CD4-positive, alpha-beta T cell treated with Interleukin-4 for 1 hour (primary cell): ENCODE results near the gene ATG10.
A peak's percentile ranks its signal among the peaks of the same experiment; 100 is the strongest.
"Not testable (repeated sequence)": the region's sequence is repeated elsewhere in the genome, so short reads cannot be mapped to it uniquely, and the experiment has no call there.

Source experiments
- DNase-seq, 2 donors: peaks; one replicate each; pipeline ENCODE4 v3.0.0-alpha.2; 2020 to 2022

The ATG10 gene

GRCh38 chr5:82244854-82245635, 273.2 kb downstream of the ATG10 start:
- DNase-seq, result no peak

- no peak for DNase-seq
These were observed 275.2 kb downstream of the ATG10 start for GRCh38 chr5:82246960-82247574.

DNA sequence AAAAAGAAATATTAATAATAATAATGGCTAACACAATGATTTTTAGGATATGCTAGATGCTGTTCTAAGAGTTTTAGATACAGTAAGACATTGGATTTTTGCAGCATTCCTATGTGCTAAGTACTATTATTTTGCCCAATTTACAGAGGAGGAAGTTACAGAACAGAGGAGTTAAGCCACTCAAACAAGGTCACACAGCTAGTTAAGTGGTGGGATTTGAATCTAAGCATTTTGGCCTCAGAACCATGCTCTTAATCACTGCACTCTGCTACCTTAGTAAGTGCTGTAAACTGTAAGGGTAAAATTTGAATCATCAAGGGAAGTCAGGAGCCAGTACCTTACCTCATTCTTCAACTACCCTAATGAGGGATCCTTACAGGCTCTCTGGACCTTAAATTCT, 280.9 kb downstream of the ATG10 start:
- DNase-seq, result no peak

DNA sequence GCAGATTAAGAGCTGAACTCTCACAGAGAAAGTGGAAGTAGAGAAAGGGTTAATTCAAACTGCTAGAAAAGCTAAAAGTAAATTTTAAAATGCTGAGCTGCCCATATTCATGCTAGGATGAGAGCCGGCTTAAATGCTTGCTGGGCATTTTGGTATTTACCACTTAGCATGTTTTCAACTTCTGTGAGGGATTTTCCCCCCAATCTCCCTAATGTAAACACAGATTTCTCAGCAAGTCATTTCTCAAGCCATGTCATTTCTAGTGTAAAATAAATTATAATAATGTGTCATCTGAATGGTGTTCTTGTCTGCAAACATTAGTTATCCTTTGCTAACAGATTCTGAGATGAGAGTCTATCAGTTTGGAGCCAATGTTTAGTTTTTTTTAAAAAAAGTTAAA, 284.0 kb downstream of the ATG10 start:
- no peak for DNase-seq

DNA sequence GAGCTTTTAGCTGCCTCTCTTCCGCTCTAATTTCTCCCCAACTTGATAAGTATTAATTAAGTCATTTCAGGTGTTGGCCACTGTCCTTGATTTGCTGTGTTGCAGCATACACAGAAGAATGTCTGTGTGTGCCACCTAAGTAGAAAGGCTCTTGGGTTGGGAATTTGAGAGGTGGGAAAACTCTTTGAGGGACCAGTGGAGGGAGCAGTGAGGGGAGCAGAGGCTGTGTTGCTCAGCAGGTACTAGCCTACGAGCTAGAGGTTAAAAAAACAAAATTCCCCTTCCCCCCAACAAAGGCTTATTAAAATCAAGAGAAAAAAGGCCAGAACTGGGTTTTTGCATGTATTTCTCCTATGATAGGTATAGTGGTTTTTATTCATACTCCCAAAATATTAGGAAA, 285.4 kb downstream of the ATG10 start:
- no peak for DNase-seq

DNA sequence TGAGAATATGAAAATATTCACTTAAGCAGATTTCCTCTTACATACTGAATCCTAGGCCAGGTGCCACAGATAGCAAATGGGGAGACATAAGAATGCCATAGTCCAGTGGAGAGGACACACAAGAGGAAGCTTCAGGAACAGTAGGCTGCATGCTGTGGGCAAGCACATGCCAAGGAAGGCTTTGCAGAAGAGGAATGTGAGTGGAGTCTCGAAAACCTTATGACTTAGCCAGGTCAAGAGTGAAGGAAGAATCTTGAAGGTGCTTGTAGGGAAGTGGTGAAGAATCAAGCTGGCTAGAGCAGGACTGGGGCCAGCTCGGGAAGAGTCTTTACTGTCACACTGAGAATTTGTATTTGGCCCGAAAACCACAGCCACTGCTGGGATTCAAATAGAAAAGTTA, 285.9 kb downstream of the ATG10 start:
- DNase-seq, result no peak

DNA sequence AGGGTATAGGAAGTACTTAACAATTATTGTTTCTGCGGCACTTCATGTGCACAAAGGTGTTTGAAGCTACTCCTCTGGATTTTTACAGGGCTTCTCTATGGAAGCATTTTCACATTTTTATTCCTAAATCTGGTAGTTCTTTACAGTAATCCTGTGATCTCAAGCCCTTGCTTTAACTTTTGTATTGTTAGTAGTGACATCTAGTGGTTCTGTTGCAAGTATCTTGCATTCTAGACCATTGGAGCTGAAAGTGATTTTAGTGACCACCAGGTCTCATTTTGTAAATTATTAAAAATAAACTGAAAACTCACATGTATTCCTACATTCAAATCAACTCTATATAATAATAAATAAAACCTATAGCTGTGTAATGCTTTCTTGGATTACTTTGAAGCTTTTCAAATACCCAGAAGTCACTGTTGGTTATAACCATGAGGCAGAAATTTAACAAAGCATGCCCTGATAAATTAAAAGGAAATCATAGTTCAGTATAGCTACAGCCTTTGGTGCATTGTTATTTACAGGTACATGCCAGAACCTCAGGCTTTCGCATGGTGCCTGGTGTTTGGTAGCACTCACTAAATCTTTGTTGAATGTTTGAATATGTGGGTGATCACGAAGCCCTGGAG, 287.5 kb downstream of the ATG10 start:
- DNase-seq, result no peak

DNA sequence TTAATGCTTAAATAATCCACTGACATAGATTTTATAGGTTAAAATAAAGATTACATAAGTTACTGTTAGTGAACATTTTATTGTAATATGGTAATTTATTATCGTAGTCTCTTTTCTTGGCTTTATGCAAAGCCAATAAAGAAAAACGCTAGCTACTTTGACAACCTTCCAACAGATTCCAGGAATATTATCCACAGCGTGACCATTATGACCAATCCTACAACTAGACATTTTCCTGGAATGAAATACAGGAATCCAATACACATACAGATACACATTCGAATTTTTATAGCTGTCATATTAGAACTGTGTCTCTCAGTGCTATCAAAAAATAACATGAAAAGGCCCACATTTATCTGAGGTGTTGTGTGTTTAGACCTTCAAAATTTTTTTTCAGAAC, 293.2 kb downstream of the ATG10 start:
- no peak for DNase-seq

DNA sequence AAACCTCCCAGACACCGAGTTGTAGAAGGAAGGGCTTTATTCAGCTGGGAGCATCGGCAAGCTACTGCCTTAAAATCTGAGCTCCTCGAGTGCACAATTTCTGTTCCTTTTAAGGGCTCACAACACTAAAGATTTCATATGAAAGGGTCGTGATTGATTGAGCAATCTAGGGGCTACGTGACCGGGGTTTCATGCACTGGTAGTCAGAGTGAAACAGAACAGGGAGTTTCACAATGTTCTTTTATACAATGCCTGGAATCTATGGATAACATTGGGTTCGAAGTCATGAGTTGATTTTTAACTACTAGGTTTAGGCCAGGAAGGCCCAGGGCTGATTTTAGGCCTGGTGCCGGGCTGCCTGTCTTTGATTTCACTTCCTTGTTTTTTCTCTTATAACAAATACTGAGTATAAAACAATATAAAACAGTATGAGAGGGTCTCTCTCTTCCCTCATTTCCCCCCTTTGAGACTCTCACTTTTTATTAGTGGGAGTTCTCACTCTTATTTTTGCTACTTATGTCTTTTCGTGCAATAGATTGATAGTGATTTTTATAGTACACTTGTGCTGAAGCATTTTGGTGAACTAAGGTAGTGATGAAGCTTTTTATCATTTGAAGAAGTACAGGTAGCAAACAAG, 295.6 kb downstream of the ATG10 start:
- DNase-seq, result not testable (repeated sequence)

DNA sequence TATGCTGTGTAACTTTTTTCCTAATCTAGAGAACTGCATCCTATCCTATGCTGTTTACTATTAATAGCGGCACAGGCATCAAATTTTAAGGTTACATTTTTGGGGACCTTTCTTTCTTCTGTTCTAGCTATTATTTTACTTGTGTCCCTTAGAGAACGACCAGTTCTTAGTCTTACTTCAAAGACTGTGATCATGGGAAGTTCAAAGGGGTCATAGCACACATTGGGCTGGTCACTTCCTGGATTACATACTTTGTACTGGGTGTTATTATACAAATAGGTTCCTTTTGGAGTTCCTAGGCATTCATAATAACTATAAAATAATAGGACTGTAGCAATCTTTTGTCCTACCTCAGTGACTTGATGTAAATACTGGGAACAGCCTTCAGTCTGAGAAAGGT, 297.5 kb downstream of the ATG10 start:
- DNase-seq, result not testable (repeated sequence)

DNA sequence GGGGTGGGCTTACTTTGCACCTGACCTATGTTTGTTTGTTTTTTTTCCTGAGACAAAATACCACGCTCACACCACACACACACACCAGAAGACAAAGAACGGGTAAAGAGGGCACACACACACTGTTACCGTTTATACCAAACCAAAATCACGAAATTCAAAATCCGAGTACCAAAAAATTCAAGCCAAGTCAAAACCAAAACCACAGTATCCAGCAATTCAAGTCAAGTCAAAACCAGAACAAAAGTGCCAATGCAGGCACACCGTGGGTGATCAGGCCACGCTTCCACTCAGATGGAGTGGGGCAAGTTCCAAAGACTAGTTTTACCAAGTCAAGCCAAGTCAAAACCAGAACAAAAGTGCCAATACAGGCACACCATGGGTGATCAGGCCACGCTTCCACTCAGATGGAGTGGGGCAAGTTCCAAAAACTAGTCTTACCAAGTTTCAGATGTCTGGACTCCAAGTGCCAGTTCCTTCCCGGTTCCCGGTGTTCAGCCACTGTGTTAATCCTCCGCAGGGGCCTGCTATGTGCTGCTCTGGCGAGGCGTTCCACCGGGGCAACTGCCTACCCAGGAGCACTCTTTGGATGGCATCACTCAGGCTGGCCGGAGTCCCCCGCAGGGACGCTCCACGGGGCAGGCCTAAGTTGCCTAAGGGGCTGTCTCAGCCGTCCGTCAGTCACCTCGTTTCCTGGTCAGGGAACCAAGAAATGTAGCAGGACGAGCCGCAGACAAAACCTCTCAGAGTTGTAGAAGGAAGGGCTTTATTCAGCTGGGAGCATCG, 300.9 kb downstream of the ATG10 start:
- not testable (repeated sequence) for DNase-seq

- DNase-seq, result peak in 1 of 2 donors; percentile 20
These were observed 301.6 kb downstream of the ATG10 start for GRCh38 chr5:82273426-82273825.

DNA sequence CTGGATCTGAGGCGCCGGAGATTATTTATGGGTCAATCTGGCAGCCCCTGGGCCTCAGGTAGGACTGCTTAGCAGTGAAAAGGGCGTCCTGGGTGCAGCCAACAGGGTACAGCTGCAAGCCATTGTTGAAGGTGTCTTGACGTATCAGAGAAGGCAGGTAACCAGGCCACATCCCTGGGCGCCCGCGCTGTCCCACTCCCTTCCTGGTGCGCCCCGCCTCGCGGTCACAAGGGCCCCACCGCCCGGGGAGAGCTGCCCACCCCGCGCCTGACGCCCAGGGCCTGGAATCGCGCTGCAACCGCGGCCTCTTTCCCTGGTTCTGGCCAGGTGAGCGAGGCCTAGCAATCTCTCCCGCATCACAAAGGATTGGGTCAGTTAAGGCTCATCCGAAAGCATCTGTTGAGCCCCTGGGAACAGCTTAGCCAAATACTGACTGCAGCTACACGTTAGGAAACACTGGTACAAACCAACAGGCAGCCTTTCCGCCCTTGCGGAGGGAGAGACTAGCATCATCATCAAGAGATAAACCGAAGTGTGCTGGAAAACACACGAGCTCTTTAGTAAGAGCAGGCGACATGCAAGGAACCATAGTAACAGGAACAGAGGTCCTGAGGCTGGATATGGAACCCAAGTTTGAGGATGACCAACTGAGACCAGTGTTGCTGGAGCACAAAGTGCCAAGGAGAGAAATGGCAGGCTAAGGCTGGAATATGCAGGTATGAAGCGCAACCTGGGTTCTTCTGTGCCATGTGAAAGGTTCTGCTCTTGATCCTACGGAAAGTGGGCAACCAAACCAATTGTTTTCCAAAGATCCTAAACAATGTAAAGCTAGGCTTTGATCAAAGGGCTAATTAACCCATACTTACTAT, 302.8 kb downstream of the ATG10 start:
- DNase-seq, result no peak

GRCh38 chr5:82275216-82275664, 303.4 kb downstream of the ATG10 start:
- DNase-seq, result no peak

DNA sequence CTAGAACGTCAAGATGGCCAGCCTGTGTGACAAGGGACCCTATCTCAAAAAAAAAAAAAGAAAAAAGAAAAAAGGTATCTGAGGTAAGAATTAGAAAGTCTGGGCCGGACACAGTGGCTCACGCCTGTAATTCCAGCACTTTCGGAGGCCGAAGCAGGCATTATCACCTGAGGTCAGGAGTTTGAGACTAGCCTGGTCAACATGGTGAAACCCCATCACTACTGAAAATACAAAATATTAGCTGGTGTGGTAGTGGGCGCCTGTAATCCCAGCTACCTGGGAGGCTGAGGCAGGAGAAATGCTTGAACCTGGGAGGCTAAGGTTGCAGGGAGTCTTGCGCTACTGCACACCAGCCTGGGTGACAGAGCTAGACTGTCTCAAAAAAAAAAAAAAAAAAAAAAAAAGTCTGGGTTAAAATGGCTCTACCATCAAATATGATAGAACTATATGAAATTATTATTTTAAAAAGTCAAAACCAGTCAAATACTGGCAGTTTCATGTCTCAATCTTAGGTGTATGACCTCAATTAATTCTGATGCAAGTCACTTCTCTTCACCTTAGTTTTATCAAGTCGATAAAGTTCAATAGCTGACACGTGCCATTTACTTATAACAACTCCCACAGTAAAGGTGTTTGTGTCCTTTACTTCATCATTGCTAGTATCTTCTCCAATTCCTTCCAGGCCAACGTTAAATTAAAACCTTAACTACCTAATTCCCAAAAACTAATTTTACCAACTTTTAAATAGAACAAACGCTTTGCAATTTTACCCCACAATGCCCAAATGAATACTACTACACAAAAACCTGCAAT, 305.2 kb downstream of the ATG10 start:
- DNase-seq, result no peak

GRCh38 chr5:82277613-82277986, 305.8 kb downstream of the ATG10 start:
- DNase-seq, result no peak

DNA sequence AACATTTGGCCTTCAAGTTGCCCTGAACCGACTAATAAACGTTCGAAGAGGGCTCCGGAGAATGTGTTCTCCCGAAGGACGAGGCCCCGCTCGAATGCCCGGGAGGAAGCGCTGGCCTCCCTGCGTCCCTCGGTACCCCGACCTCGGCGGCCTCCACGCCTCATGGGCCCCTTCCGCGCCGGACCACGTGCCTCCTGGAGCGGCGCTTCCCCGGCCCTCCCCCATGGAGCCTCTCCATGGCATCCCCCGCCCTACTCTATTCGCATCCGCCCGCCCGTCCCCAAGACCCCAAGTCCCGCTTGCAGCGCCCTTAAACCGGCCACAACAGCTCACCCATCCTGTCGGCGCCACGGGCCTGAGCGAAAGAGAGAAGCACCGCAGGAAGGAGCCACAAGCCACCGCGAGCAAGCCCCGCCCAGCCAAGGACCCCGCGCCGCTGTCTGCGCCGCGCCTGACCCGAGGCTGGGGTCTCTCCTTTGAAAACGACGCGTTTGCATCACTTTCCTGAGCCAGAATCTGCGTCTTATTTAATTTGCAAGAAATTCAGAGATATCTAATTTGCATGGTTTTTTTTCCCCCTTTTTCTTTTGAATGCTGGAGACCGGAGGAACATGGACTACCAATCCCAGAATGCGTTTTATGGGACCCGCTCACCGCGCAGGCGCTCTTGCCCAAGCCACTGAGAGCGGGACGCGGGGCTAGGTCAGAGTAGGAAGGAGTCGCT, 306.3 kb downstream of the ATG10 start, which contains the start of gene RPS23:
Gene RPS23 (minus strand): TSS at position 368 of the 724 bp plus-strand sequence. CDS start 31 bp downstream, at position 337.
- peak; percentile 88 to 89 for DNase-seq

DNA sequence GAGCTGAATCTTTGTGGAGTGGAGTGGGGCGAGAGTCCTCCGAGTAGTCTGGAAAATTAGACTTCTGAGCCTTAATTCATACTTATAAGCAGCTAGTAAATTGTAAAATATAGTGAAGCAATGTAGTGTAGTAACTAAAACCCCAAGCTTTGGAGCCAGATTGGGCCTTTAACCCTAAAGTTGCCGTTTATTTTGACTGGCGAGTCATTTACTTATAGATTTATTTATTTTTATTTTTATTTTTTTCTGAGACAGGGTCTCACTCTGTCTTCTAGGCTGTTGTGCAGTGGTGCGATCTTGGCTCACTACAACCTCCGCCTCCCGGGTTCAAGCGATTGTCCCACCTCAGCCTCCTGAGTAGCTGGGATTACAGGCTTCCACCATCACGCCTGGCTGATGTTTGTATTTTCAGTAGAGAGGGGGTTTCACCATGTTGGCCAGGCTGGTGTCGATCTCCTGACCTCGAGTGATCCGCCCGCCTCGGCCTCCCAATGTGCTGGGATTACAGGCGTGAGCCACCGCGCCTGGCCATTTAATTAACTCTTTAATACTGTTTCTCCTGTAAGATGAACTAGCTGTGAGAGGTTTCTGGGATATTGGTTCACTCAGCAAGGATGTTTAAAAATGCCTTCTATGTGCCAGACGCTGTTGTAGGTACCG, 307.0 kb downstream of the ATG10 start:
- no peak for DNase-seq

DNA sequence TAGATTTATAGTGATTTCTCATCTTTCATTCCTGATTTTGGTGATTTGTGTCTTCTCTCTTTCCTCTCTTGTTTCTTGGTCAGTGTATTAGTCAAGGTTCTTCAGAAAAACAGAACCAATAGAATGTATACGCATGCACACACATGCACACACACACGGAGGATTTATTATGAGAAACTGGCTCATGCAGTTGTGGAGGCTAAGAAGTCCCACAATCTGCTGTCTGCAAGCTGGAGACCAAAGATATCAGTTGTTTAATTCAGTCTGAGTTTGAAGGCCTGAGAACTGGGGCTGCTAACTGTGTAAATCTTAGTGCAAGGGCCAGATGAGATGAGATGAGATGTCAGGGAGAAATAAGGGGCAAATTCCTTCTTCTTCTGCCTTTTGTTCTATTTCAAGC, 312.1 kb downstream of the ATG10 start:
- no peak for DNase-seq
